HepG2 (cell line): ENCODE data around the gene CAPN15. TPM values are rescaled to one million over a fixed set of nuclear protein-coding genes. Genes with fewer than 3 reads are reported as not detected.

Source experiments
- ARNT2 ChIP-seq: sonication (generic); formaldehyde crosslinking; IDR thresholded peaks from 2 replicates; pipeline ENCODE4 v1.8.0; 2022; ENCODE audit warnings: mild to moderate bottlenecking, low read depth, missing genetic modification reagents, moderate library complexity
- ESRRA ChIP-seq: sonication (generic); formaldehyde crosslinking; IDR thresholded peaks from 2 replicates; pipeline ENCODE4 v1.5.1; 2020; ENCODE audit warnings: mild to moderate bottlenecking, low read depth, missing genetic modification reagents
- FOXO1 ChIP-seq: sonication (generic); formaldehyde crosslinking; IDR thresholded peaks from 2 replicates; pipeline ENCODE4 v1.4.0; 2020; ENCODE audit warnings: missing genetic modification reagents
- HDAC2 ChIP-seq: sonication (generic); formaldehyde crosslinking; IDR thresholded peaks from 2 replicates; pipeline ENCODE4 v1.4.0; 2020; ENCODE audit warnings: missing genetic modification reagents
- HNRNPLL ChIP-seq: fragments of 200-400 bp; formaldehyde crosslinking; IDR thresholded peaks from 2 replicates; pipeline ENCODE4 v1.6.1; 2017; ENCODE audit warnings: mild to moderate bottlenecking, low read depth, low read length; ENCODE audit not compliant: poor library complexity, severe bottlenecking
- KDM2A ChIP-seq: sonication (generic); formaldehyde crosslinking; IDR thresholded peaks from 2 replicates; pipeline ENCODE4 v1.4.0; 2020; ENCODE audit warnings: low read depth, missing genetic modification reagents, borderline replicate concordance
- KLF16 ChIP-seq, 2 experiments: sonication (generic) in 1 of 2; formaldehyde crosslinking in 1 of 2; IDR thresholded peaks; 2 replicates each; pipeline versions ENCODE4 v1.6.1 to v1.8.0; 2016 to 2023; ENCODE audit warnings: missing genetic modification reagents in 2 of 2, missing compliant biosample characterization in 1 of 2
- POLR2G ChIP-seq: fragments of 200-400 bp; formaldehyde crosslinking; IDR thresholded peaks from 2 replicates; pipeline ENCODE4 v1.6.1; 2018; ENCODE audit warnings: mild to moderate bottlenecking, low read depth, low read length, moderate library complexity
- PRDM15 ChIP-seq: sonication (generic); formaldehyde crosslinking; IDR thresholded peaks from 2 replicates; pipeline ENCODE4 v1.4.0; 2020; ENCODE audit warnings: missing genetic modification reagents
- SALL1 ChIP-seq: sonication (generic); formaldehyde crosslinking; IDR thresholded peaks from 2 replicates; pipeline ENCODE4 v1.8.0; 2022; ENCODE audit warnings: mild to moderate bottlenecking, missing genetic modification reagents
- SMYD3 ChIP-seq: sonication (generic); formaldehyde crosslinking; IDR thresholded peaks from 2 replicates; pipeline ENCODE4 v1.8.1; 2023; ENCODE audit warnings: mild to moderate bottlenecking, missing genetic modification reagents
- UBTF ChIP-seq: sonication (generic); formaldehyde crosslinking; IDR thresholded peaks from 2 replicates; pipeline ENCODE4 v1.4.0; 2020; ENCODE audit warnings: mild to moderate bottlenecking, missing genetic modification reagents
- ZFP90 ChIP-seq: sonication (generic); formaldehyde crosslinking; IDR thresholded peaks from 2 replicates; pipeline ENCODE4 v1.8.0; 2022; ENCODE audit warnings: missing genetic modification reagents, mild to moderate bottlenecking, inconsistent platforms, borderline replicate concordance
- ZNF142 ChIP-seq: sonication (generic); formaldehyde crosslinking; IDR thresholded peaks from 2 replicates; pipeline ENCODE4 v1.4.0; 2020; ENCODE audit warnings: missing genetic modification reagents
- ZNF207 ChIP-seq: fragments of 450-650 bp; IDR thresholded peaks from 2 replicates; pipeline ENCODE4 v1.6.1; 2016; ENCODE audit warnings: antibody characterized with exemption, borderline replicate concordance
- ZNF777 ChIP-seq: sonication (generic); formaldehyde crosslinking; IDR thresholded peaks from 2 replicates; pipeline ENCODE4 v1.4.0; 2020; ENCODE audit warnings: missing genetic modification reagents
- polyA plus RNA-seq, 8 experiments: library from polyadenylated mRNA; depleted of rRNA in 3 of 8; stranded (reverse) in 7 of 8; unstranded in 1 of 8; fragments of >200 nt; fragmentation: Illumina TruSeq in 4 of 8; extraction: Trizol in 4 of 8; gene quantifications; 2 replicates each; pipeline versions ENCODE4 v1.2.1 to v1.2.3, GENCODE V29; 2011 to 2016; ENCODE audit warnings: low read depth in 4 of 8, missing spikeins in 1 of 8, mixed read lengths in 1 of 8; ENCODE audit not compliant: insufficient read depth in 1 of 8
- total RNA-seq, 5 experiments: library from RNA; depleted of rRNA; stranded (reverse); fragments of >200 nt; fragmentation: Illumina TruSeq; extraction: Trizol; gene quantifications; 2 replicates each; pipeline ENCODE4 v1.2.3, GENCODE V29; 2016; ENCODE audit warnings: low read depth in 1 of 5

Gene CAPN15
- total and polyA plus RNA-seq, 2 of the 13 experiments (the other 11 are each of a cell fraction or from before 2014, with no cell fraction given): 14.9 to 24.5 TPM

GRCh38 chr16:527015-527903, at the start of gene CAPN15 (continued):
- peak; percentile 88 for TF ChIP-seq ZNF142
- peak; percentile 99 for TF ChIP-seq HNRNPLL
- peak; percentile 23; the same call in 1 of the 2 replicates for TF ChIP-seq ESRRA (CRISPR knock-in tag)
- peak; percentile 77 for TF ChIP-seq POLR2G
- peak; percentile 96 for TF ChIP-seq KDM2A
- TF ChIP-seq ZFP90 (CRISPR knock-in tag): peak; percentile 83; the same call in 1 of the 2 replicates
- peak; percentile 72 for TF ChIP-seq SALL1 (CRISPR knock-in tag)
- peak; percentile 96 for TF ChIP-seq UBTF
- peak; percentile 79 for TF ChIP-seq ARNT2
- peak; percentile 2; the same call in 1 of the 2 replicates for TF ChIP-seq FOXO1 (CRISPR knock-in tag)
- TF ChIP-seq ZNF207: no peak
- TF ChIP-seq HDAC2 (CRISPR knock-in tag): 0 out of 2 replicates have a peak, but pooled peaks have one; percentile 16
- peak in 1 of 2 experiments; percentile 42; a peak in 1 of 4 replicates for TF ChIP-seq KLF16 (CRISPR knock-in tag; IDR thresholded peaks at IDR 0.05)
- TF ChIP-seq ZNF777 (CRISPR knock-in tag): peak; percentile 66
- no peak for TF ChIP-seq SMYD3
- peak; percentile 63 for TF ChIP-seq PRDM15
